Astrocyte of the spinal cord (primary cell): ENCODE measurements around the gene TOMM20.
"Not testable (repeated sequence)": the region's sequence is repeated elsewhere in the genome, so short reads cannot be mapped to it uniquely, and the experiment has no call there.

Experiments
- DNase-seq: peaks from one replicate; pipeline ENCODE4 v3.0.0; 2011; ENCODE audit warnings: low read depth, low spot score
- H3K4me3 ChIP-seq: 2 replicates; pipeline ENCODE4 v1.5.1; 2011; ENCODE audit warnings: low read depth, mild to moderate bottlenecking, low read length, moderate library complexity
- in situ Hi-C: cut with HindIII; loops from 2 replicates; pipeline ENCODE4 v1.10.0; 2017; ENCODE audit warnings: low sequenced_read_pairs
- TF ChIP-seq, protein P1 (sequence below): IDR thresholded peaks from 2 replicates; pipeline ENCODE4 v1.5.1; 2012; ENCODE audit warnings: low read depth, mild to moderate bottlenecking, low read length, inconsistent platforms

TOMM20 gene

GRCh38 chr1:235160383-235160956, 31.8 kb upstream of the TOMM20 start:
- in situ Hi-C loops, result no loop called here
- H3K4me3 ChIP-seq, result peak overlapping the region; percentile 94
- peak; percentile 72 for DNase-seq
- TF ChIP-seq, protein P1, sequence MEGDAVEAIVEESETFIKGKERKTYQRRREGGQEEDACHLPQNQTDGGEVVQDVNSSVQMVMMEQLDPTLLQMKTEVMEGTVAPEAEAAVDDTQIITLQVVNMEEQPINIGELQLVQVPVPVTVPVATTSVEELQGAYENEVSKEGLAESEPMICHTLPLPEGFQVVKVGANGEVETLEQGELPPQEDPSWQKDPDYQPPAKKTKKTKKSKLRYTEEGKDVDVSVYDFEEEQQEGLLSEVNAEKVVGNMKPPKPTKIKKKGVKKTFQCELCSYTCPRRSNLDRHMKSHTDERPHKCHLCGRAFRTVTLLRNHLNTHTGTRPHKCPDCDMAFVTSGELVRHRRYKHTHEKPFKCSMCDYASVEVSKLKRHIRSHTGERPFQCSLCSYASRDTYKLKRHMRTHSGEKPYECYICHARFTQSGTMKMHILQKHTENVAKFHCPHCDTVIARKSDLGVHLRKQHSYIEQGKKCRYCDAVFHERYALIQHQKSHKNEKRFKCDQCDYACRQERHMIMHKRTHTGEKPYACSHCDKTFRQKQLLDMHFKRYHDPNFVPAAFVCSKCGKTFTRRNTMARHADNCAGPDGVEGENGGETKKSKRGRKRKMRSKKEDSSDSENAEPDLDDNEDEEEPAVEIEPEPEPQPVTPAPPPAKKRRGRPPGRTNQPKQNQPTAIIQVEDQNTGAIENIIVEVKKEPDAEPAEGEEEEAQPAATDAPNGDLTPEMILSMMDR, result no peak

GRCh38 chr1:235159930-235160329, 31.3 kb upstream of the TOMM20 start:
- in situ Hi-C loops, DNase-seq: not testable (repeated sequence)
- peak overlapping the region; percentile 94 for H3K4me3 ChIP-seq

DNA sequence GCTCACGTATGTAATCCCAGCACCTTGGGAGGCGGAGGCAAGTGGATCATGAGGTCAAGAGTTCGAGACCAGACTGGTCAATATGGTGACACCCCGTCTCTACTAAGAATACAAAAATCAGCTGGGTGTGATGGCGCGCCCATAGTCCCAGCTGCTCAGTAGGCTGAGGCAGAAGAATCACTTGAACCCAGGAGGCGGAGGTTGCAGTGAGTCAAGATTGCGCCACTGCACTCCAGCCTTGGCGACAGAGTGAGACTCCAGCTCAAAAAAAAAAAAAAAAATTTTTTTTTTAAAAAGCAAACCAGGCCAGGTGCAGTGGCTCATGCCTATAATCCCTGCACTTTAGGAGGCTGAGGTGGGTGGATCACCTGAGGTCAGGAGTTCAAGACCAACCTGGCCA, 30.6 kb upstream of the TOMM20 start:
- in situ Hi-C loops, DNase-seq, H3K4me3 ChIP-seq: not testable (repeated sequence)

DNA sequence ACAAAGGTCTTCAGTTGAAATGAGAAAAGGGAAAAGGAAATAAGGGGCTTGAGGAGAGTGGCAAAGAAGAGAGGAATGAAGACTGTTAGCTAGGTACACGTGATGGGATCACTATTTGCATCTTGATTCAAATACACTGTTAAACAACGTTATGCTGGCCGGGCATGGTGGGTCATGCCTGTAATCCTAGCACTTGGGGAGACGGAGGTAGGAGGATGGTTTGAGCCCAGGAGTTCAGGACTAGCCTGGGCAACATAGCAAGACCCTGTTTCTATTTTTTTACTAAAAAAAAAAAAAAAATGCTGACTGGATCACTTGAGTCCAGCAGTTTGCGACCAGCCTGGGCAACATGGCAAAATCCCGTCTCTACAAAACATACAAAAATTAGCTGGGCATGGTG, 30.0 kb upstream of the TOMM20 start:
- TF ChIP-seq, protein P1, result no peak
- DNase-seq, result no peak
- in situ Hi-C loops, result no loop called here
- no peak overlapping the region for H3K4me3 ChIP-seq

GRCh38 chr1:235157150-235157549, 28.5 kb upstream of the TOMM20 start:
- TF ChIP-seq, protein P1, result no peak
- no peak overlapping the region for H3K4me3 ChIP-seq
- in situ Hi-C loops, result no loop called here
- DNase-seq, result no peak

- in situ Hi-C loops, result no loop called here
- DNase-seq, result no peak
- TF ChIP-seq, protein P1, result no peak
- H3K4me3 ChIP-seq, result no peak overlapping the region
Observed at GRCh38 chr1:235156740-235157139, 28.1 kb upstream of the TOMM20 start.

GRCh38 chr1:235156265-235156664, 27.6 kb upstream of the TOMM20 start:
- H3K4me3 ChIP-seq, result no peak overlapping the region
- TF ChIP-seq, protein P1, result no peak
- DNase-seq, result no peak
- in situ Hi-C loops, result no loop called here

GRCh38 chr1:235152235-235152634, 23.6 kb upstream of the TOMM20 start:
- TF ChIP-seq, protein P1, result no peak
- in situ Hi-C loops, result no loop called here
- DNase-seq, result no peak
- no peak overlapping the region for H3K4me3 ChIP-seq
